Endometrial microvascular endothelial cells (primary cell): ENCODE data around the gene RAB11B. TPM values are rescaled to one million over a fixed set of nuclear protein-coding genes. Genes with fewer than 3 reads are reported as not detected.

Experiments
- in situ Hi-C: cut with HindIII; loops from 2 replicates; pipeline ENCODE4 v1.10.0; 2017; ENCODE audit warnings: low sequenced_read_pairs, low pct_unique_long_range_greater_than_20kb; ENCODE audit errors: inconsistent ontology term
- total RNA-seq: library from RNA; depleted of rRNA; stranded (reverse); fragments of >200 nt; gene quantifications from one replicate; pipeline ENCODE4 v1.2.3, GENCODE V29; 2015; ENCODE audit errors: inconsistent ontology term

RAB11B gene
- total RNA-seq, 1 donor from 2014 or later: 16.4 TPM

DNA sequence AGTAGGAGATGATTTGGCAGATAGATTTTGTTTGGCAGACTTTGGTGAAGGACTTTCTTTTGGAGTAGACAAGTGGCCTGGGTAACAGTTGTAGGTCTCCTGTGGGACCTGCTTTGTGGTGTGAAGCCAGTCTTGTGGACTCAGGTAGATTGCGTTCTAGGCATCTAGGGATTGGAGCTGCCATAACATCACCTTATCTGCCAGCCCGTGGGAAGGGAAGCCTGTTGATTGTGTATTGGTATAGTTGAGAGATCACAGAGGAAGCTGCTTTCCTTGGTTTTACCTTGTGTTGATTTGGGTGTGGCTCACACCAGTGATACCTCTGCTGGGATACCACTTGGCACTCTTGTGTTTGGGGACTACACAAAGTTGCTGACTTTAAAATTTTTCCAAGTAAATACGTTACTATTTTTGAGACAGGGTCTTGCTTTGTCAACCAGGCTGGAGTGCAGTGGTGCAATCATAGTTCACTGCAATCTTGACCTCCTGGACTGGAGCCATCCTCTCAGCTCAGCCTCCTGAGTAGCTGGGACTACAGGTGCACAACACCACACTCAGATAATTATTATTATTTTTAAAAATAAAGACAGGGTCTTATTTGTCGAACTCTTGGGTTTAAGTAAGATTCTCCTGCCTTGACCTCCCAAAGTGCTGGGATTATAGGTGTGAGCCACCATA is 62.4 kb downstream of the RAB11B start:
- in situ Hi-C loops: no loop called here

DNA sequence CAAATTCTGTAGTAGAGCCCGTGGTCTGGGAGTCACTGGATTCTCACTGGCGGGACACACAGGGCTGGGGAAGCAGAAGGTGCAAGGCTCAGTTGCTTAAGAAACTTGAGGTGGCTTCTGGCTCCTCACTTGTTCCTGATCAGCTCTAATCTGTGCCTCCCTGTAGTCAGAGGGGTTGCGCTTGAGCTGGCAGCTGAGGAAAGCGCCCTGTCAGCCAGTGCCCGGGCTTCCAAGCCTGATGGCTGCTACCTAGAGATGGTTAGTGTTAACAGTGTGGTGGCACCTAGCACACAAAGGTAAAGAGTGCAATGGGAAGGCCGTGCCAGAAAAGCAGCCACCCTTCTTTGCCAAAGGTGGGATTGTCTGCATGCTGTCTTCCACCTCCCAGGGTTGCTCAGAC is 63.5 kb downstream of the RAB11B start:
- in situ Hi-C loops: no loop called here

Other genes with a start within 250 kb of the RAB11B start
- gene FBN3, start 240.8 kb upstream of the RAB11B start, total RNA-seq: not detected
- gene CERS4, start 181.0 kb upstream of the RAB11B start, total RNA-seq: 5.7 TPM
- gene CD320, start 82.0 kb upstream of the RAB11B start, total RNA-seq: 169 TPM
- gene NDUFA7, start 69.0 kb upstream of the RAB11B start, total RNA-seq: 62.7 TPM
- 352 TPM for gene RPS28, start 68.9 kb upstream of the RAB11B start, total RNA-seq
- 22.7 TPM for gene KANK3, start 47.1 kb upstream of the RAB11B start, total RNA-seq
- 159 TPM for gene ANGPTL4, start 26.2 kb upstream of the RAB11B start, total RNA-seq
- 150 TPM for gene MARCHF2, start 22.9 kb downstream of the RAB11B start, total RNA-seq
- 129 TPM for gene HNRNPM, start 54.6 kb downstream of the RAB11B start, total RNA-seq
- not detected for gene PRAM1, start 112.3 kb downstream of the RAB11B start, total RNA-seq
- gene ZNF414, start 123.8 kb downstream of the RAB11B start, total RNA-seq: 1.3 TPM
- 0.19 TPM for gene MYO1F, start 187.1 kb downstream of the RAB11B start, total RNA-seq
- 2.7 TPM for gene ADAMTS10, start 220.4 kb downstream of the RAB11B start, total RNA-seq
- gene NFILZ, start 240.3 kb downstream of the RAB11B start, total RNA-seq: not detected